ENCODE measurements around the gene BCAS2. TPM values are rescaled to one million over a fixed set of nuclear protein-coding genes. Genes with fewer than 3 reads are reported as not detected.

BCAS2 gene
- total RNA-seq (43.0 TPM), polyA plus RNA-seq (38.2 TPM)

DNA sequence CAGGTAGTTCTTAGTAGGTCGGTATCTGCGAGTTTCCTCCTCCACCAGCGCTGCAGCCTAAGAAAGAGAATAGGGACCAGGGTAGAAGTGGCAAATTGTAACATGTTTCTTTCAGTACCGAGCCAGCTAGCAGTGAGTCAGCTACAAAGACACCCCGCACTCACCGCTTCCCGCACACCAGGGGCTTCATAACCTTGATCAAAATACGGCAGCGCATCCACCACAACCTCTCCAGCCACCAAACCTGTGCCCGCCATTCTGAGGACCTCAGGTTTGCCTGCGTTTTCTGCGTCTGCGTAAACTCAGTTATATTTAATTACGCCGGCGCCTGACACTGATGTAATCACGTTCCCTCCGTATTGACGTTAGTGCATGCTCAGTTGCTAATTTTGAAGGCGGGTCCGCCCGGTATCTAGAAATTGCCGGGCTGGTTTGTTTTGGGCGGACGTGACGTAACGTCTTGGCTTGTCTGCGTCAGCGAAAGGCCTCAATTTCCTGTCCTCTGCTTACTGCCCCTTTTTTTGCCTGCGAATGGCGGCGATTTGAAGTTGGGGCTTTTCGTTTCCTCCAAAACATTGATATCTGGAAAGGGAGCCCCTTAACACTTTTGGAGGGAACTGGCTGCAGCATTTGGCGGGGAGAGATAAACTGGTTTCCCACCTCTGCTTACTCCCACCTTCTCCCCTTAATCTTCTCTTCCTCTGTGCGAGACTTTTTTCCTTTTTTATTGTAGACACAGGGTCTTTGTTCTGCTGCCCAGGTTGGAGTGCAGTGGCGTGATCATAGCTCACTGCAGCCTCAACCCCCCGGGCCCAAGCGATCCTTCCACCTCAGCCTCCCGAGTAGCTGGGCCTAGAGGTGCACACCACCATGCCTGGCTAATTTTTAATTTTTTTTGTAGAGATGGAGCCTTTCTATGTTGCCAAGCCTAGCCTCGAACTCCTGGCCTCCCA lies at the start of gene BCAS2:
Gene BCAS2 (minus strand): TSS at position 281 of the 953 bp plus-strand sequence. CDS start 24 bp downstream, at position 257.
- H3K36me3 ChIP-seq (ENCODE audit: insufficient read depth): peaks cover 2% of the 10 kb centered on the region
- H3K4me1 ChIP-seq (ENCODE audit: insufficient read depth): no peaks in the 10 kb centered on the region
- peak; percentile 96 for DNase-seq (ENCODE audit: extremely low spot score)
- WGBS: 4% methylated on average over 40 of the region's 40 CpGs
- peak within 1 kb of the TSS; percentile 70 for H3K4me3 ChIP-seq (ENCODE audit: low read depth, low read length)
- peak within 1 kb of the TSS; percentile 97 for H3K27ac ChIP-seq (ENCODE audit: low read depth)

DNA sequence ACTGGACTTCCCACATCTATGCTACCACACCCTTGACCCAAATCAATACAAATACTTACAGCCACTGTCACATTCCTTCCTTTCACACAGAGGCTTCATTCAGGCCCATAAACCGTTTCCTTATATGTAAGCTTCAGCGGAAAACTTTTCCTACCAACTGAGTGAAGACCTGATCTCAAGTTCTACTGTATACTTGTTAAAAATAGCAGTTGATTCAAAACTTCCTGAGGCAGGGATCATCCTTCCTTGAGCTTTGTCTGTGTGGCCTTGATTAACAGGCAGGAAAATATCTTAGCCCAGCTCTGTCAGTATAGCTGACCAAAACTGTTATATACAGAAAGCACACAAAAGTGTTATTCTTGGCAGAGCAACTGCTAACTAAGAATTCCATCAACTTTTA lies 45.7 kb upstream of the BCAS2 start:
- no peaks in the 10 kb centered on the region for H3K36me3 ChIP-seq (ENCODE audit: insufficient read depth)
- WGBS: 28% methylated on average over 2 of the region's 2 CpGs
- H3K4me3 ChIP-seq (ENCODE audit: low read depth, low read length): no peak overlapping the region
- no peaks in the 10 kb centered on the region for H3K4me1 ChIP-seq (ENCODE audit: insufficient read depth)
- no peak overlapping the region for H3K27ac ChIP-seq (ENCODE audit: low read depth)
- no peak for DNase-seq (ENCODE audit: extremely low spot score)

DNA sequence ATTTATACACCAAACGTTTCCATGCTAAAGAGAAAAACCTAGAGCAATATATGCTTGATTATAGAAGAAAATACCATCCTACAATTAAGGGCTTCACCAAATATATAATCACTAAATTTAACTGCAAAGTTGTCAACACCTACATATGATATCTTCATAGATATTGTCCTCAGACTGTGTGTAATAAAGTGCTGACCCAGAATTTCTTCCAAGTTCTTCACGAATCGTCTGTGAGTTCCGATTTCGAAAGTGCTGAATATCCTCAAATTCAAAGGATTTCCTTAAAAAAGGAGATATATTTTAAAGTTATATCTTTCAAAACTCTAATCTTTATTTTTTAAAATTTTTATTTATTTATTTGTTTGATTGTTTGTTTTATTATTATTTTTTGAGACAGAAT lies 41.9 kb upstream of the BCAS2 start:
- Histone ChIP-seq H3K4me3 (ENCODE audit: low read depth, low read length) (no peak overlapping the region), H3K36me3 (ENCODE audit: insufficient read depth) (no peaks in the 10 kb centered on the region), H3K27ac (ENCODE audit: low read depth) (no peak overlapping the region), H3K4me1 (ENCODE audit: insufficient read depth) (no peaks in the 10 kb centered on the region)
- DNase-seq (ENCODE audit: extremely low spot score): no peak
- 95% methylated on average over 5 of the region's 5 CpGs for WGBS

DNA sequence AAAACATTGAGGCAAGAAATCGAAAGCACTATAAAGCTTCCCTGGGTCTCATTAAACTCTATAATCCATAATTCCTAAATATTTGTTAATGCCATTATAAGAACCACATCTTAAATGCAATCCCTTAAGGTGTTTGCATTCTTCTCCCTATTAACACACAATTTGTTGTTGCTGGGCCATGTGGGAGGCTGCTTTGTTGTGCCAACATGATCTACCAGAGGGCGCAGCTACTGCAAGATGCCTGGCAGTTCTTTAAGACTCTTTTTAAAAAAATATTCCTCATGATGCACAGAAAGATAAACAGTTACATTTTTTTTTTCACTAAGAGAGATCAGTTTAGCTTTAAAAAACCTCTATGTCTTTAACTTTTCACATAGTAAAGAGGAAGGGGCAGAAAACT lies 39.0 kb upstream of the BCAS2 start:
- 82% methylated on average over 2 of the region's 2 CpGs for WGBS
- Histone ChIP-seq H3K4me3 (ENCODE audit: low read depth, low read length) (no peak overlapping the region), H3K4me1 (ENCODE audit: insufficient read depth) (no peaks in the 10 kb centered on the region), H3K27ac (ENCODE audit: low read depth) (no peak overlapping the region), H3K36me3 (ENCODE audit: insufficient read depth) (no peaks in the 10 kb centered on the region)
- DNase-seq (ENCODE audit: extremely low spot score): no peak

GRCh38 chr1:114618606-114619005 lies 37.2 kb upstream of the BCAS2 start:
- H3K36me3 ChIP-seq (ENCODE audit: insufficient read depth): no peaks in the 10 kb centered on the region

DNA sequence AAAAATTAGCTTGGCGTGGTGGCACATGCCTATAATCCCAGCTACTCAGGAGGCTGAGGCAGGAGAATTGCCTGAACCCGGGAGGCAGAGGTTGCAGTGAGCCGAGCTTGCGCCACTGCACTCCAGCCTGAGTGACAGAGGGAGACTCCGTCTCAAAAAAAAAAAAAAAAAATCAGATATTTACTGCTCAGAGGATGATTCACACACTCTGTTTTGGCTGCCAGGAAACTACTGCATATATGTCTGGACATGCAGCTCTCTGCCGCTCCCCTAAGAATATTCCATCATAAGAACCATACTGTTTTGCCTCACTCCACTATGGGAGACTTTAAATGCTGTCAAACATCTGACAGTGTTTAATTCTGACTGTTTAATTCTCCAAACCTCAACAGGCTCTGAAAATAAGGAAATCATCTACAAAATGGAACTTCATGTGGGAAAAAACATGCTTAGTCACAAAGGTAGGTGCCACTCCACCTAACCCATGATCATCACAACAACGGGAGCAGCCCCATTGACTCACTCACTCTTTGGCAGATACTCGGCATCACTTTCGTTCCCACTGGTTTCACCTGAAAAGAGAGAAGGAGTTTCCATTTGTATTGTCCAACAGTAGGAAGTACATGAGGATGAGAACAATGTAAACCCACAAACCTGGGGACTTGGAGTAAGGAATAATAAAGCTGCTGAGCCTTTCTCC lies 29.3 kb upstream of the BCAS2 start:
- no peaks in the 10 kb centered on the region for H3K36me3 ChIP-seq (ENCODE audit: insufficient read depth)
- H3K4me3 ChIP-seq (ENCODE audit: low read depth, low read length): no peak overlapping the region
- peak overlapping the region; percentile 71 for H3K27ac ChIP-seq (ENCODE audit: low read depth)
- H3K4me1 ChIP-seq (ENCODE audit: insufficient read depth): no peaks in the 10 kb centered on the region
- peak; percentile 26 for DNase-seq (ENCODE audit: extremely low spot score)
- 83% methylated on average over 9 of the region's 9 CpGs for WGBS

More at GRCh38 chr1:114618606-114619005, 37.2 kb upstream of the BCAS2 start:
- peak; percentile 33 for DNase-seq (ENCODE audit: extremely low spot score)
- no peak overlapping the region for H3K4me3 ChIP-seq (ENCODE audit: low read depth, low read length)
- H3K27ac ChIP-seq (ENCODE audit: low read depth): no peak overlapping the region
- H3K4me1 ChIP-seq (ENCODE audit: insufficient read depth): no peaks in the 10 kb centered on the region

DNA sequence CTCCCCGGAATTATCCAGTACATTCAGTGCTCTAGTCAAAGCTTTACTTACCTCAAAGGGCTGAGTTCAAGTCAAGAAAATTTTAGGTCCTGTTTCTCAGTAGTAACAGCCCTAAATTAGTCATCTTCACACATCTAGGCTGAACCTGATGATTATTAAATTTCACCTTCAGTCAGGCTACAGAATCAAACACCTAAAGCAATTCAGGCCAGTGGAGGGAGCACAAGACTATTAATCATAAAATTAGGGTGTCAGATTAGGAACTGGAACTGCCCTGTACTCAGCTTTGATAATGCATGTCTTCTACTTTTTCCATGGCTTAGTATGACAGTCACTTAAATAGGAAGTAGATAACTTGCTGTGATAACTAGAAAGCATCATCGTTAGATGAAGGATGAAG lies 28.4 kb upstream of the BCAS2 start:
- DNase-seq (ENCODE audit: extremely low spot score): no peak
- H3K36me3 ChIP-seq (ENCODE audit: insufficient read depth): no peaks in the 10 kb centered on the region
- H3K27ac ChIP-seq (ENCODE audit: low read depth): no peak overlapping the region
- no peak overlapping the region for H3K4me3 ChIP-seq (ENCODE audit: low read depth, low read length)
- WGBS: 86% methylated on average over 2 of the region's 2 CpGs
- H3K4me1 ChIP-seq (ENCODE audit: insufficient read depth): no peaks in the 10 kb centered on the region

GRCh38 chr1:114609026-114609425 lies 27.6 kb upstream of the BCAS2 start:
- Histone ChIP-seq H3K4me3 (ENCODE audit: low read depth, low read length) (no peak overlapping the region), H3K27ac (ENCODE audit: low read depth) (no peak overlapping the region), H3K4me1 (ENCODE audit: insufficient read depth) (no peaks in the 10 kb centered on the region), H3K36me3 (ENCODE audit: insufficient read depth) (no peaks in the 10 kb centered on the region)
- no peak for DNase-seq (ENCODE audit: extremely low spot score)
- WGBS: 93% methylated on average over 3 of the region's 3 CpGs

- Histone ChIP-seq H3K4me1 (ENCODE audit: insufficient read depth) (no peaks in the 10 kb centered on the region), H3K27ac (ENCODE audit: low read depth) (no peak overlapping the region), H3K4me3 (ENCODE audit: low read depth, low read length) (no peak overlapping the region), H3K36me3 (ENCODE audit: insufficient read depth) (no peaks in the 10 kb centered on the region)
- DNase-seq (ENCODE audit: extremely low spot score): no peak
- WGBS: 68% methylated on average over 1 of the region's 1 CpG
These were observed 25.8 kb upstream of the BCAS2 start for GRCh38 chr1:114607223-114607622.

DNA sequence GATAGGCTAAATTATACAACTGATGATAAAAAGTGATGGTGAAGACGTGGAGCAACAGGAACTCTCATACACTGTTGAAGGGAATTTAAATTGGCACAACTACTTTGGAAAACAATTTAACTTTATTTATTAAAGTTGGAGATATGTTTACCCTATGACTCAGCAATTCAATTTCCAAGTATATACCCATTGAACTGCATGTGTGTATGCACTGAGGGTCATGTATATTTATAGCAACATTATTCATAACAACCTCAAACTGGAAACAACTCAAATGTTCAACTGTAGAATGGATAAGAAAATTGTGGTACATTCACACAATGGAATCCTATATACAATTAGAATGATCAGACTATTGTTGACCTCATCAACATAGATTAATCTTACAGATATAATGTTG lies 16.5 kb upstream of the BCAS2 start:
- H3K4me3 ChIP-seq (ENCODE audit: low read depth, low read length): no peak overlapping the region
- no peak for DNase-seq (ENCODE audit: extremely low spot score)
- no peak overlapping the region for H3K27ac ChIP-seq (ENCODE audit: low read depth)
- no peaks in the 10 kb centered on the region for H3K4me1 ChIP-seq (ENCODE audit: insufficient read depth)
- H3K36me3 ChIP-seq (ENCODE audit: insufficient read depth): peaks cover 4% of the 10 kb centered on the region
- WGBS: 80% methylated on average over 1 of the region's 1 CpG

- no peaks in the 10 kb centered on the region for H3K4me1 ChIP-seq (ENCODE audit: insufficient read depth)
- no peak for DNase-seq (ENCODE audit: extremely low spot score)
- H3K27ac ChIP-seq (ENCODE audit: low read depth): no peak overlapping the region
- peaks cover 2% of the 10 kb centered on the region for H3K36me3 ChIP-seq (ENCODE audit: insufficient read depth)
- no peak overlapping the region for H3K4me3 ChIP-seq (ENCODE audit: low read depth, low read length)
These were observed 14.2 kb upstream of the BCAS2 start for GRCh38 chr1:114595602-114596001.

- peaks cover 2% of the 10 kb centered on the region for H3K36me3 ChIP-seq (ENCODE audit: insufficient read depth)
- no peaks in the 10 kb centered on the region for H3K4me1 ChIP-seq (ENCODE audit: insufficient read depth)
- no peak overlapping the region for H3K27ac ChIP-seq (ENCODE audit: low read depth)
- WGBS: 92% methylated on average over 3 of the region's 3 CpGs
- no peak for DNase-seq (ENCODE audit: extremely low spot score)
- H3K4me3 ChIP-seq (ENCODE audit: low read depth, low read length): no peak overlapping the region
These were observed 12.6 kb upstream of the BCAS2 start for GRCh38 chr1:114594046-114594445.

DNA sequence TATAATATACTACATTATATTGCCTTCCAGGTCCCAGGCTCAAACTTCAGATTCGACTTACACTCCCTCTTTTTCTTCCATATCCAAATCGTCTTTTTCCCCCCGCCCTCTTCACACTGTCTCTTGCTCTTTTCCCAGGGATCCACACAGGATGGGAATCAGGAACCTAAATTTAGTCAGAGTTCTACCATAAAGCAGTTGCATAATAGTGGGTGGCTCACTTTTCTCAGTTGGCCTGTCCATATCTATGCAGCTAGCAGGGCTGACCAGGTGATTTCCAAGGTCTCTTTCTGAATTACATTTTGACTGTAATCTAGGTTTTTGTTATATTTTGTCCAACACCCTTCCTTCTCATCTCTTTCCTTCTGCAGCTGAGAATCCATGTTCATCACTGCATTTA lies 7.7 kb upstream of the BCAS2 start:
- Histone ChIP-seq H3K36me3 (ENCODE audit: insufficient read depth) (peaks cover 6% of the 10 kb centered on the region), H3K4me3 (ENCODE audit: low read depth, low read length) (no peak overlapping the region), H3K4me1 (ENCODE audit: insufficient read depth) (no peaks in the 10 kb centered on the region), H3K27ac (ENCODE audit: low read depth) (no peak overlapping the region)
- 86% methylated on average over 3 of the region's 3 CpGs for WGBS
- DNase-seq (ENCODE audit: extremely low spot score): no peak

GRCh38 chr1:114588196-114588689 lies 6.8 kb upstream of the BCAS2 start:
- no peak for DNase-seq (ENCODE audit: extremely low spot score)
- H3K4me3 ChIP-seq (ENCODE audit: low read depth, low read length): no peak overlapping the region
- no peak overlapping the region for H3K27ac ChIP-seq (ENCODE audit: low read depth)
- no peaks in the 10 kb centered on the region for H3K4me1 ChIP-seq (ENCODE audit: insufficient read depth)
- peaks cover 6% of the 10 kb centered on the region for H3K36me3 ChIP-seq (ENCODE audit: insufficient read depth)
- WGBS: 72% methylated on average over 2 of the region's 2 CpGs
